GM12891 (cell line): ENCODE results near the gene FASTKD1.
"Not testable (repeated sequence)": the region's sequence is repeated elsewhere in the genome, so short reads cannot be mapped to it uniquely, and the experiment has no call there.

Source experiments
- DNase-seq: peaks from one replicate; pipeline ENCODE4 v3.0.0; 2011; ENCODE audit warnings: low spot score; ENCODE audit not compliant: insufficient read length
- FAIRE-seq: peaks from 2 replicates; lab custom pipeline; 2011; peaks lifted over from hg19 to GRCh38; lab: Jason Lieb, UNC
- PAX5 ChIP-seq: IDR thresholded peaks from 2 replicates; pipeline ENCODE4 v1.6.1; 2011; ENCODE audit warnings: low read length, moderate library complexity, mild to moderate bottlenecking; ENCODE audit not compliant: insufficient read depth, severe bottlenecking
- POLR2A ChIP-seq: IDR thresholded peaks from 2 replicates; pipeline ENCODE4 v1.6.1; 2011; ENCODE audit warnings: low read depth, low read length, control low read depth
- POLR2AphosphoS5 ChIP-seq: IDR thresholded peaks from 2 replicates; pipeline ENCODE4 v1.6.1; 2011; ENCODE audit warnings: low read depth, low read length, control low read depth
- POU2F2 ChIP-seq: IDR thresholded peaks from 2 replicates; pipeline ENCODE4 v1.6.1; 2011; ENCODE audit warnings: low read depth, mild to moderate bottlenecking, control low read depth, low read length, moderate library complexity
- SPI1 ChIP-seq: IDR thresholded peaks from 2 replicates; pipeline ENCODE4 v1.6.1; 2011; ENCODE audit warnings: low read depth, low read length, control low read depth
- TAF1 ChIP-seq: IDR thresholded peaks from 2 replicates; pipeline ENCODE4 v1.6.1; 2011; ENCODE audit warnings: low read depth, low read length, control low read depth

FASTKD1 gene

GRCh38 chr2:169571571-169571970, 2.1 kb downstream of the FASTKD1 start:
- FAIRE-seq (no peak), DNase-seq (no peak)
- TF ChIP-seq POLR2A (no peak), POU2F2 (no peak), PAX5 (no peak)

GRCh38 chr2:169570752-169571151, 2.9 kb downstream of the FASTKD1 start:
- FAIRE-seq, DNase-seq: not testable (repeated sequence)

- TF ChIP-seq TAF1 (no peak), POU2F2 (no peak), POLR2AphosphoS5 (no peak), PAX5 (no peak), SPI1 (no peak), POLR2A (no peak)
- FAIRE-seq (no peak), DNase-seq (no peak)
These were observed 3.7 kb downstream of the FASTKD1 start for GRCh38 chr2:169569948-169570347.

- no peak for TF ChIP-seq POU2F2
- no peak for TF ChIP-seq POLR2A
- TF ChIP-seq POLR2AphosphoS5, result no peak
- no peak for TF ChIP-seq PAX5
- no peak for TF ChIP-seq SPI1
- no peak for DNase-seq
- no peak for FAIRE-seq
These were observed 8.0 kb downstream of the FASTKD1 start for GRCh38 chr2:169565686-169566085.

GRCh38 chr2:169562519-169562918, 11.1 kb downstream of the FASTKD1 start:
- DNase-seq, result no peak
- TF ChIP-seq PAX5 (no peak), POU2F2 (no peak), POLR2A (no peak), SPI1 (no peak), TAF1 (no peak), POLR2AphosphoS5 (no peak)
- no peak for FAIRE-seq

- not testable (repeated sequence) for DNase-seq, FAIRE-seq
These were observed 11.6 kb downstream of the FASTKD1 start for GRCh38 chr2:169562084-169562483.

- TF ChIP-seq POLR2A, result no peak
- TF ChIP-seq PAX5, result no peak
- no peak for TF ChIP-seq POLR2AphosphoS5
- TF ChIP-seq SPI1, result no peak
- TF ChIP-seq TAF1, result no peak
- FAIRE-seq, result no peak
These were observed 12.3 kb downstream of the FASTKD1 start for GRCh38 chr2:169561364-169561763.

GRCh38 chr2:169546756-169547155, 26.9 kb downstream of the FASTKD1 start:
- DNase-seq (no peak), FAIRE-seq (no peak)
- TF ChIP-seq PAX5 (no peak), TAF1 (no peak), POU2F2 (no peak), POLR2A (no peak), SPI1 (no peak), POLR2AphosphoS5 (no peak)

More at GRCh38 chr2:169561364-169561763, 12.3 kb downstream of the FASTKD1 start:
- no peak for DNase-seq

GRCh38 chr2:169542433-169542832, 31.2 kb downstream of the FASTKD1 start:
- TF ChIP-seq TAF1 (no peak), POLR2A (no peak), POLR2AphosphoS5 (no peak)
- FAIRE-seq, result no peak
- no peak for DNase-seq

GRCh38 chr2:169540146-169540545, 33.5 kb downstream of the FASTKD1 start:
- TF ChIP-seq PAX5, result no peak
- TF ChIP-seq POU2F2, result no peak
- TF ChIP-seq SPI1, result no peak
- TF ChIP-seq TAF1, result no peak
- no peak for TF ChIP-seq POLR2AphosphoS5
- no peak for TF ChIP-seq POLR2A
- no peak for FAIRE-seq
- DNase-seq, result no peak

- not testable (repeated sequence) for FAIRE-seq, DNase-seq
These were observed 34.2 kb downstream of the FASTKD1 start for GRCh38 chr2:169539460-169539859.
